ENCODE measurements around the gene AKAP8.

Gene AKAP8

DNA sequence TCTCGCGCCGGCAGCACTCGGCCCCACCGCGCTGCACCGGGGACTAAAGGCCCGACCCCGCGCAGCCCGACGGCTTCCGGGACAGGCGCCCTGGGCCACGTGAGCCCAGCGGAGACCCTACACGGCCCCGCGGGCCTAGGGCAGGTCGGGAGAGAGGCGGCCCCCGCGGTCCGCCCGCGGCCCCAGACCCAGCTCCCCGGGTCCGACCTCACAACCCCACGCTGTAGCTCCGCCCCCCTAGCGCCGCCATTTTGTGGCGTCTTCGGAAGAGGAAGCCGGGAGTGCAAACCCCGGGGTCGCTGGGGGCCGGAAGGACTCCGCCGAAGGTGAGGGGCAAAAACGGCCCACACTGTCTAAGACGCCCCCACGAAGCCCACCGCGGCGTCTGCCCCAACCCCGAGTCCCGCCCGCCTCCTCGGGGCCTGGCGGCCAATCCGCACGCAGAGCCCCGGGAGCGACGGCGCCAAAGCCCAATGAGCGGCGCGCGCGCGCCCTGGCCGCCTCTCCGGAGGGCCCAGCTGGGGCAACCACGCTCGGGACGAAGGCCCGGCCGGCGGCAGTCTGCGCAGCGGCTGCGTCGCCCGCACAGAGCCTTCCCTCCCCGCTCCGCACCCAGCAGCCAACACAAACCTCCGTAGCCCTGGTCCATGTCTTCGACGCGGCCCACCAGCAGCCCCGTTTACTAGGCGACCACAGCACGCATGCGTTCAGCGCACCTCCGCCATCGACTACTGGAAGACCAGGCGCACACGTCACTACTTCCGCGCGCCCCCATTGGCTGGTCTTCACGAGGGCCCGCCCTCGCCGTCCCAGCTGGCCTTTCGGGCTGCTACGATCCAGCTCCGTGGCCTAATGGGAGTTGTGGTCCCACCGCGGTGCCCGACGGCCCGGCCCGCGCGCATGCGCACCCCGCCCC lies at the start of gene AKAP8:
TSS of gene AKAP8 (minus strand) at position 705 of the 916 bp plus-strand sequence. CDS start at position 649, 56 bp downstream.
- Mint-ChIP-seq H3K27me3 (ENCODE audit: low read depth) (no peaks in the 10 kb centered on the region), H3K4me1 (ENCODE audit: low read depth) (peaks cover 26% of the 10 kb centered on the region)

DNA sequence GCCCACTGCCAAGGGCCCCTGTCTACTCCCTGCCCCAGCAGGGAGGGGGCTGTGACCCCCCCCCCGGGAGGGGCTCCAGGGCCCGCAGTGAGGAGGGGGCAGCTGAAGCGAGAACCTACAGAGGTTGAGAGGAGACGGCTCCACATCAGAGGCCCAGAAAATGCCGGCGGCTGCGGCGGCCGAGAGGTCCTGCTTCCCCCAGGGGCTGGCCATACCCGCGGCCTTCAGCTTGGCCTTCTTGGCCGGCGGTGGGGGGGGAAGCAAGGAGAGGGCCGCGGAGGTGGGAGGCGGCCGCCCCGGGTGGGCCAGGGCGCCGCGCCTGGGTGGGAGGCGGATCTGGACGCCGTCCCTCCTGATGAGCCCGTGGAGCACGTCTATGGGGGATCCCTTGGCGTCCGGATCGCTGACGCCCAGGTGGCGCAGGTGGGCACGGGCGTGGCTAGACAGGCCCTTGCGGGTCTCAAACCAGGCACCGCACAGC lies 48.4 kb upstream of the AKAP8 start:
- no peak overlapping the region for H3K4me3 Mint-ChIP-seq
- peaks cover 18% of the 10 kb centered on the region for H3K4me1 Mint-ChIP-seq (ENCODE audit: low read depth)
- H3K27ac Mint-ChIP-seq, result no peak overlapping the region
- H3K36me3 Mint-ChIP-seq (ENCODE audit: low read depth), result peaks cover 44% of the 10 kb centered on the region
- no peaks in the 10 kb centered on the region for H3K27me3 Mint-ChIP-seq (ENCODE audit: low read depth)
- DNase-seq (ENCODE audit: low spot score), result no peak
- peaks cover 5% of the 10 kb centered on the region for H3K9me3 Mint-ChIP-seq

More for the DNA sequence above, at the start of gene AKAP8:
- Mint-ChIP-seq H3K36me3 (ENCODE audit: low read depth) (peaks cover 12% of the 10 kb centered on the region), H3K9me3 (no peaks in the 10 kb centered on the region), H3K27ac (peak within 1 kb of the TSS; percentile 99), H3K4me3 (peak within 1 kb of the TSS; percentile 97)
- DNase-seq (ENCODE audit: low spot score), result peak; percentile 99

DNA sequence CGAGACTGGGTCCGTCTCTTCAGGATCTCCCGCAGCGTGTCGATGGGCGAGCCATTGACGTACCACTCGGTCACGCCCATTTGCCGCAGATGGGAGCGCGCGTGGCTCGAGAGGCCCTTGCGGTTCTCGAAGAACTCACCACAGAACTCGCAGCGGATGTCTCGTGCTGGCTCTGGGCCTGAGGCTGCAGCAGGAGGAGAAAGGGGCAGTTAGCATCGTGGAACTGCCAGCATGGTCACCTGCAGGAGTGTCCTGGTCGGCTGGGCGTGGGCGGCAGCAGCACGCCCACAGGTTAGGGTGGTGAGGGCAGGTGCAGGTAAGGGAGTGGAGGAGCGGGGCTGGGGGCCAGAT lies 47.7 kb upstream of the AKAP8 start:
- H3K9me3 Mint-ChIP-seq, result peaks cover 5% of the 10 kb centered on the region
- peaks cover 16% of the 10 kb centered on the region for H3K4me1 Mint-ChIP-seq (ENCODE audit: low read depth)
- DNase-seq (ENCODE audit: low spot score), result no peak
- no peak overlapping the region for H3K4me3 Mint-ChIP-seq
- no peaks in the 10 kb centered on the region for H3K27me3 Mint-ChIP-seq (ENCODE audit: low read depth)
- H3K36me3 Mint-ChIP-seq (ENCODE audit: low read depth), result peaks cover 51% of the 10 kb centered on the region
- no peak overlapping the region for H3K27ac Mint-ChIP-seq

DNA sequence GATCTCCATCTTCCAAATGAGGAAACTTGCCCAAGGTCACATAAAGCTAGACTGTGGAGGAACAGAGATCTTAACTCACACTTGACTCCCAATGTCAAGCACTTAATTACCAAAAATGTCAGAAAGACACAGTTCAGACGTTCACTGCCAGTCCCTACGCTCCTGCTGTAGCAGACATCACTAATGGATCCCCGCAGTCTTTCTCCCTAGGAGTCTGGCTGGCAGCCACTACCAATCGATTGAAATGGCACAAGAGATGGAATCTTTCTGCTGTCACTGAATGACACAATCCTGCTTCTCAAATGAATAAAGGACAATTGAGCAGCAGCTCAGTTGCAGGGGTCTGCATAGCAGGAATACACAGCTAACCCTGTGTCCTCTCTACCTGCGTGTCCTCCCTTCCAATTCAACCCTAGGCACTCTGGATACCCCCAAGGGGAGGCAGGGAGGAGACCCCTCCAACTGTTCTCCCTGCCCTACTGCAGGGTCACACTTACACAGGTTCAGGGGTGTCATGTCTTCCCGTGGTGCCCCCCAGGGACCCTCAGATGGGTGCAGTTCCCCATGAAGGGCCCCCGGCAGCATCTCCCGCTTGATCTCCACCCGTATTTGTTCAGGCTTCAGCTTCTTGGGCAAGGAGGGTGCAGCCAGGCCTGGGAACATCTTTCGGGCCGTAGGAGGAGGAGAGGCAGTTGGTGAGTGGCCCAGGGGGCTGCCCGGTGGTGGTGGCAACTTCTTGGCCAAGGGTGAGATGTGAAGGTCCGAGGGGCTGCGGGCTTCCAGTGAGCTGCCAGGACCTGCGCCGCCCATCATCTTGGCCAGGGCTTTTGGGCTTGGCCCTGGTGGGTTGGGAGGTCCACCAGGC lies 47.1 kb upstream of the AKAP8 start:
- peaks cover 5% of the 10 kb centered on the region for H3K9me3 Mint-ChIP-seq
- peaks cover 13% of the 10 kb centered on the region for H3K4me1 Mint-ChIP-seq (ENCODE audit: low read depth)
- H3K27me3 Mint-ChIP-seq (ENCODE audit: low read depth), result no peaks in the 10 kb centered on the region
- no peak overlapping the region for H3K27ac Mint-ChIP-seq
- DNase-seq (ENCODE audit: low spot score), result no peak
- H3K4me3 Mint-ChIP-seq, result no peak overlapping the region
- peaks cover 52% of the 10 kb centered on the region for H3K36me3 Mint-ChIP-seq (ENCODE audit: low read depth)

DNA sequence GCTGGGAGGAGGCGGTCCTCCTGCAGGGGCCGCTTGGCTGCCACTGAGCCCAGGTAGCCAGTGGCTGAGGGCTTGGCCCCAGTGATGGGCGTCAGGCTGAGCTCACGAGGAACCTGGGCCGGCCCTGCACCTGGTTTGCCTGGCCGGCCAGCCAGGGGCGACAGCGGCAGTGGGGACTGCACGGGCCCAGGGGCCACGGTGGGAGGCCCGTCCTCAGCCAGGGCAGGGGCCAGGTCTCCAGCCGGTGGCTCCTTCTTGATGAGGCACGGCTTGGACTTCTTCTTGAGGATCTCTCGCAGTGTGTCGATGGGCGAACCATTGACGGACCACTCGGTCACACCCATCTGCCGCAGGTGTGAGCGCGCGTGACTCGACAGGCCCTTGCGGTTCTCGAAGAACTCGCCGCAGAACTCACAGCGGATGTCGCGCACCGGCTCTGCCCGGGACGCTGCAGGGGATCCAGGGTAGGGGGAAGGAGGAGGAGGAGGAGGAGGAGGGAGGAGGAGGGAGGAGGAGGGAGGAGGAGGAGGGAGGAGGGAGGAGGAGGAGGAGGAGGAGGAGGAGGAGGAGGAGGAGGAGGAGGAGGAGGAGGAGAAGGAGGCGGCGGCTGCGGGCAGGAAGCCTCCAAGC lies 45.8 kb upstream of the AKAP8 start:
- no peak overlapping the region for H3K27ac Mint-ChIP-seq
- H3K36me3 Mint-ChIP-seq (ENCODE audit: low read depth), result peaks cover 45% of the 10 kb centered on the region
- H3K4me1 Mint-ChIP-seq (ENCODE audit: low read depth), result peaks cover 2% of the 10 kb centered on the region
- no peaks in the 10 kb centered on the region for H3K27me3 Mint-ChIP-seq (ENCODE audit: low read depth)
- no peak for DNase-seq (ENCODE audit: low spot score)
- peaks cover 5% of the 10 kb centered on the region for H3K9me3 Mint-ChIP-seq
- no peak overlapping the region for H3K4me3 Mint-ChIP-seq

DNA sequence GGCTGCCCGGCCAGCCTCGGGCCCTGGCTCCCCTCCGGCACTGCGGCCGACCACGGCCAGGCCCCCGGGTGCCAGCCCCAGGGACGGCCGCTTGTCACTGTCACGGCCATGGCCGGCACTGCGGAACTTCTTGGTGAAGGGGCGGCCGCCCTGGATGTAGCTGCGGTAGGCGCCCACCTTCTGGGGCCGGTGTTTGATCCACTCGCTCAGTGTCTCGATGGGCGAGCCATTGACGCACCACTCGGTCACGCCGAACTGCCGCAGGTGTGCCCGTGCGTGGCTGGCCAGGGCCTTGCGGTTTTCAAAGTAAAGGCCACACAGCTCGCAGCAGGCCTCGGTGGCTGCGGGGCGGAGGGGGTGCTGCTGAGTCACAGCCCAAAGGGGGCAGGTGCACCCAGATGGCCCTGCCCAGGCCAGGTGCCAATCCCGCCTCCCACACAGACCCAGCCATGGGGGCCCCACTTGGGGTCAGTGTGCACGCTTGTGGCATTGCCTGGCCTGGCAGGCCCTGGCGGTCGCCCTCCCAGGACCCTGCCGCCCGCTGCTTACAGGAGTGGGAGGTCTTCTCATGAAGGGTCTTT lies 45.2 kb upstream of the AKAP8 start:
- peaks cover 46% of the 10 kb centered on the region for H3K36me3 Mint-ChIP-seq (ENCODE audit: low read depth)

DNA sequence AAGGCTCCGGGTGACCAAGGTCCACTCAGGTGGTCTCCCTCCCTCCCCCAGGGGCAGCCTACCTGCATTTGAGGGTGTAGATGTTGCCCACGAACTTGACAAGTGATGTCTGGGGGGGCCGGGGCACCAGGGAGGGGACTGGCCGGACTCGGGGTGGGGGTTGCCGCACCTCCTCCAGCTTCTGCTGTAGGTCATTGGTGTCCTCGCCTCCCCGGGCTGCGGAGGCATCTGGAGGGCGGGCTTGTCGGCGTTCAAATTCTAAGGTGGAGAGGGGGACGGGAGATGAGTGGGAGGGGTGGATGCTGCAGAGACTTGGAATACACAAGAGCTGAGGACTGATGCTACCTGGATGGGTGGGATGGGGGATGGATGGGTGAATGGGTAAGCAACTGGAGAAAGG lies 44.5 kb upstream of the AKAP8 start:
- DNase-seq (ENCODE audit: low spot score), result no peak
- no peak overlapping the region for H3K27ac Mint-ChIP-seq
- peaks cover 9% of the 10 kb centered on the region for H3K4me1 Mint-ChIP-seq (ENCODE audit: low read depth)
- peaks cover 46% of the 10 kb centered on the region for H3K36me3 Mint-ChIP-seq (ENCODE audit: low read depth)
- H3K4me3 Mint-ChIP-seq, result no peak overlapping the region
- no peaks in the 10 kb centered on the region for H3K27me3 Mint-ChIP-seq (ENCODE audit: low read depth)
- peaks cover 5% of the 10 kb centered on the region for H3K9me3 Mint-ChIP-seq

More for the DNA sequence above, 45.2 kb upstream of the AKAP8 start:
- Mint-ChIP-seq H3K4me1 (ENCODE audit: low read depth) (peaks cover 4% of the 10 kb centered on the region), H3K4me3 (no peak overlapping the region), H3K9me3 (peaks cover 5% of the 10 kb centered on the region), H3K27ac (no peak overlapping the region), H3K27me3 (ENCODE audit: low read depth) (no peaks in the 10 kb centered on the region)
- no peak for DNase-seq (ENCODE audit: low spot score)

DNA sequence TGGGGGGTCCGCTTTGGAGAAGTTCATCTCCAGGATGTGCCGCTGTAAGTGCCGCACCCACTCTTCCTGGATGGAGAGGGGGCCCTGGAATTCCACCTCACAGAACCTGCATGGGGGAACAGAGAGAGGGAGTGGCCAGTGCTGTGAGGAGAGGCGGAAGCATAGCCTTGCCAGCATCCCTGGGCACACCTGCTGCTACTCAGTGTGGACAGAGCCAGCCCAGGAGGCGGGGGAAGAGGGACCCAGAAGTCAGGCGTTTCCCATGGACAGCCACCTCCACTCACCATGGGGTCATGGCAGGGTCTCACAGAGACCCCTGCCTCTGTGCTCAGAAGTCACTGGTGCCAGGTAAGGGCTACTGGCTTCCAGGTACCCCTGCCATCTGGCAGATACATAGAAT lies 43.5 kb upstream of the AKAP8 start:
- peaks cover 5% of the 10 kb centered on the region for H3K9me3 Mint-ChIP-seq
- peaks cover 48% of the 10 kb centered on the region for H3K36me3 Mint-ChIP-seq (ENCODE audit: low read depth)
- H3K4me1 Mint-ChIP-seq (ENCODE audit: low read depth), result peaks cover 9% of the 10 kb centered on the region
- H3K27me3 Mint-ChIP-seq (ENCODE audit: low read depth), result no peaks in the 10 kb centered on the region
- no peak overlapping the region for H3K4me3 Mint-ChIP-seq
- H3K27ac Mint-ChIP-seq, result no peak overlapping the region
- no peak for DNase-seq (ENCODE audit: low spot score)

DNA sequence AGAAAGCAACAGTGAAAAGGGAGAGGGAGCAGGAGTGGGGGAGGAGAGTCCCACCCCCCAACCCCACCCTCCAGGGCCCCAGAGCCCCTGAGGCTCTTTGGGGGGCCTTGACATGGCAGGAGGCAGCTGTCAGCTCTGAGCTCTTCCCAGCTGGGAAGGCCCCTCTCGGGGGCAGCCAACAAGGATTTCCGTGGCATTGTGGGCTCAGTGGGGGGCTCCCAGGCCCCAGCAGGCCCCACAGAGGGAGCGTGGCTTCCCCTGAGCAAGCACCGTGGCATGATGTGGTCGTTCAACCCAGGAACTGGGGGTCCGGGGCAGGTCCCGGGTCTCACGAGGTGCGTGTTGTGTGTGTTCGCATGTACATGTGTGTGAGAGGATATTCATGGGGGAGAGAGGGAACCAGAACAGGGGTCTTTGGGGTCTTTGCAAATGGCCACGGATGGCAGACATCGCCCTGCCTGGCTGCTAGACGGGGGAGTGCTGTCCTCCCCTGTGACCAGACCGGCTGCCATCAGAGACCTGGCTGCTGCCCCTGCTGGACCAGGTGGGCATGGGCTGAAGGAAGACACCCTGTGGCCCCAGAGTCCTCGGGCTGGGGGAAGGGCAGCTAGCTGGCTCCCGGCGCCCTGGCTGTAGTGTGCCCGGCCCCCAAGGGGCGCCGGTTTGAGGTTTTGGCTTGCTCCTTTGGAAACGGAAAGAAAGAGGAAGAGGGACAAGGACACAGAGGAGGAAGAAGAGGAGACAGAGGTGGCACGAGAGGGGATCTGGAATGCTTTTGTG lies 42.9 kb upstream of the AKAP8 start:
- peaks cover 5% of the 10 kb centered on the region for H3K9me3 Mint-ChIP-seq
- no peak for DNase-seq (ENCODE audit: low spot score)
- H3K4me1 Mint-ChIP-seq (ENCODE audit: low read depth), result peaks cover 15% of the 10 kb centered on the region
- H3K36me3 Mint-ChIP-seq (ENCODE audit: low read depth), result peaks cover 46% of the 10 kb centered on the region
- H3K27me3 Mint-ChIP-seq (ENCODE audit: low read depth), result no peaks in the 10 kb centered on the region
- no peak overlapping the region for H3K27ac Mint-ChIP-seq
- no peak overlapping the region for H3K4me3 Mint-ChIP-seq

DNA sequence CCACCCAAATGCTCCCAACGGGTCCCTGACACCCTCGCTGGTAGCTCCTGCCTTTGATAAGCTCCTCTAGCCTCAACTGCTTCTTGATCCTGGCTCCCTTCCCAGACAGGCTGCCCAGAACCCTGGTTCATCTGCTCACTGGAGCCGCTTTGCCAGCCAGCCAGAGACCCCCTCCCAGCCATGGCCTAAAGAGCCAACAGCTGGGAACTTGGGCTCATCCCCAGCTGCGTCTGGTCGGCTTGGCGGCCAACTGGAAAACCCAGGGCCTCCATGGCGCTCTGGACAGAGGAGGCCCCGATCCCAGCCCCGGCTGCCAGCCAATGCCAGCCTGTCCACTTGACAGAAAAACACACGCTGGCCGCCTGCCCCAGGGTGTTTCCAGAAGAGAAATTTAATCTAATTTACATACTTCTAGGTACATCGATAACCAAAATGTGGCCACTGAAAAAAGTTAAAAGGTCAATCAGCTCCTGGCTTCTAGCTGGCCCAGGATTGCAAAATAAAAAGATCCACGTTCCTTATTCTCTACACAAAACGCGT lies 42.2 kb upstream of the AKAP8 start:
- H3K36me3 Mint-ChIP-seq (ENCODE audit: low read depth), result peaks cover 39% of the 10 kb centered on the region
- no peak for DNase-seq (ENCODE audit: low spot score)
- no peaks in the 10 kb centered on the region for H3K27me3 Mint-ChIP-seq (ENCODE audit: low read depth)
- no peak overlapping the region for H3K27ac Mint-ChIP-seq
- peaks cover 5% of the 10 kb centered on the region for H3K9me3 Mint-ChIP-seq
- H3K4me3 Mint-ChIP-seq, result no peak overlapping the region
- peaks cover 22% of the 10 kb centered on the region for H3K4me1 Mint-ChIP-seq (ENCODE audit: low read depth)

DNA sequence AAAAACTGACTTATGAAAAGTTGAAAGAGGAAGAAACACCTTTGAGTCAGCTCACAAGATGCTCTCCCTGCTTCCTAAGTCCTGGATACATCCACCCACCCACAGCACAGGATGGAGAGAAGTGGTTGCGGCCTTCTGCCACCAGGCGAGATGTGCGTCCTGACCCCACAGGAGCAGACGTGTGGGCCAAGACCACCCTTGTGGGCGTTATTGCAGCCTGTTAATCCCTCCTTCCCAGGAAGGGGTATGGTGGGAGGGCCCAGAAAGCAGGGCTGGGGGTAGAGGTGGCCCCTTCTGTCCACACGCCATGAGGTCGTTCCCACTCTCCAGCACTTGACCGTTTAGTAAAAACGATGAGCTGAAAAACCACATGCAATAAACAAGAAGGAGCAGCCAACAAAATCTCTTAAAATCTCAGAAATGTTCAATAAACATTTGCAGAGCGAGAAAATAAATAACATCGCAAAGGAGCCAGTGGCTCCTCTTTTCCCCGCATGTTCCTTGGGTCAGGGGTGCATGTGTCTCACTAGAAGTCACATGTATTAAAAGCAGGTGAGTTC lies 41.6 kb upstream of the AKAP8 start:
- DNase-seq (ENCODE audit: low spot score), result no peak
- Mint-ChIP-seq H3K4me3 (no peak overlapping the region), H3K36me3 (ENCODE audit: low read depth) (peaks cover 40% of the 10 kb centered on the region), H3K4me1 (ENCODE audit: low read depth) (peaks cover 28% of the 10 kb centered on the region), H3K9me3 (peaks cover 5% of the 10 kb centered on the region), H3K27me3 (ENCODE audit: low read depth) (no peaks in the 10 kb centered on the region), H3K27ac (no peak overlapping the region)

DNA sequence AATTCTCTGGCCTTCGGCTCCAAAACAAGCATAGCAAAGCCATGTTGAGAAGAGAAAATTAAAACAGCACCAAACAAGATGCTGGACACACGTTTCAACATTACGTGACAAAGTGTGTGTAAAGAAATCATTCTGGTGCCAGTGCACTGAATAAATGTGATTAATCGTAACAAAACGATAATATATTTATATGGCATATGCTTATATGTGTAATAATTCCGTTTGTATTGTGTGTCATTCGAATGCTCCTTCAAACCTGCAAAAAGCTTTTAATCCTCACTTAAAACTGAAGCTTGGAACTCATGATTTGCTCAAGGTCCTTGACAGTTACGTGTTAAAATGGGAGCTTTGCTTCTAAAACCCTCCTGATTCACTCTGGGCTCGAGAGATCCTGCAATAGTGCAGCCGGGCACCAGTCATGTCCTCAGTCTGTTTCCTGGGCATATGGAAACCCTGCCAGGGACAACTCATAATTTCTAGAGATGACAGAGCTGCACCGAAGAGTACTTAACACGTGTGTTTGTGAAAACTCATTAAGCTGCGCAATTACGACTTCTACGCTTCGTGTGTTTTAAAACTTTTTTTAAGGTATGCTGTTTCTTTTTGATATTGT lies 39.9 kb upstream of the AKAP8 start:
- H3K4me3 Mint-ChIP-seq, result peak overlapping the region; percentile 100
- DNase-seq (ENCODE audit: low spot score), result no peak
- peaks cover 5% of the 10 kb centered on the region for H3K9me3 Mint-ChIP-seq
- peak overlapping the region; percentile 99 for H3K27ac Mint-ChIP-seq
- peaks cover 35% of the 10 kb centered on the region for H3K36me3 Mint-ChIP-seq (ENCODE audit: low read depth)
- peaks cover 34% of the 10 kb centered on the region for H3K4me1 Mint-ChIP-seq (ENCODE audit: low read depth)
- H3K27me3 Mint-ChIP-seq (ENCODE audit: low read depth), result no peaks in the 10 kb centered on the region
